Natural killer cell (primary cell): ENCODE results near the gene LCN1. TPM values are rescaled to one million over a fixed set of nuclear protein-coding genes. Genes with fewer than 3 reads are reported as not detected.
A peak's percentile ranks its signal among the peaks of the same experiment; 100 is the strongest.

Source experiments
- ATAC-seq, 3 donors: fragments of 150-1000 bp in 2 of 3; fragments of 200-7000 bp in 1 of 3; cut with Tn5 transposase; 1 replicate in 1 of 3; 2 replicates in 2 of 3; pipeline ENCODE4 v1.10.0; 2021; ENCODE audit warnings: mild to moderate bottlenecking in 2 of 3, moderate library complexity in 2 of 3
- DNase-seq, 2 donors: peaks; one replicate each; pipeline versions ENCODE4 v3.0.0 to v3.0.0-alpha.2; 2013 to 2021; ENCODE audit warnings: mixed read lengths in 1 of 2
- H3K27ac ChIP-seq: one replicate; pipeline ENCODE4 v1.5.1; 2013; ENCODE audit warnings: mild to moderate bottlenecking, low read length
- H3K27me3 ChIP-seq: one replicate; pipeline ENCODE4 v1.6.1; 2013; ENCODE audit warnings: low read length; ENCODE audit not compliant: control insufficient read depth, insufficient read depth
- H3K36me3 ChIP-seq: one replicate; pipeline ENCODE4 v1.6.1; 2013; ENCODE audit warnings: low read length; ENCODE audit not compliant: control insufficient read depth, insufficient read depth
- H3K4me1 ChIP-seq: one replicate; pipeline ENCODE4 v1.6.1; 2013; ENCODE audit warnings: low read length; ENCODE audit not compliant: control insufficient read depth, insufficient read depth
- H3K4me3 ChIP-seq: one replicate; pipeline ENCODE4 v1.5.1; 2013; ENCODE audit warnings: low read length
- H3K9me3 ChIP-seq: one replicate; pipeline ENCODE4 v1.6.1; 2013; ENCODE audit warnings: low read length; ENCODE audit not compliant: control insufficient read depth, insufficient read depth
- H3K27ac Mint-ChIP-seq, 2 donors: one replicate each; pipeline ENCODE4 v1.8.0; 2022; ENCODE audit warnings: mild to moderate bottlenecking in 2 of 2, mixed read lengths in 2 of 2, moderate library complexity in 1 of 2
- H3K27me3 Mint-ChIP-seq, 2 donors: one replicate each; pipeline ENCODE4 v1.8.0; 2022; ENCODE audit warnings: low read depth in 2 of 2, mixed read lengths in 2 of 2
- H3K36me3 Mint-ChIP-seq: one replicate; pipeline ENCODE4 v1.8.0; 2022; ENCODE audit warnings: mixed read lengths
- H3K4me1 Mint-ChIP-seq, 2 donors: one replicate each; pipeline ENCODE4 v1.8.0; 2022; ENCODE audit warnings: mixed read lengths in 2 of 2
- H3K4me3 Mint-ChIP-seq: one replicate; pipeline ENCODE4 v1.8.0; 2022; ENCODE audit warnings: mild to moderate bottlenecking, moderate library complexity, mixed read lengths
- H3K9me3 Mint-ChIP-seq, 2 donors: one replicate each; pipeline ENCODE4 v1.8.0; 2022; ENCODE audit warnings: mixed read lengths in 2 of 2
- CTCF ChIP-seq: fragments of 200-600 bp; IDR thresholded peaks from one replicate; pipeline ENCODE4 v1.8.0; 2022; ENCODE audit warnings: antibody characterized with exemption
- WGBS: methylation state at CpG from one replicate; pipeline ENCODE4 v1.1.7; 2013; ENCODE audit warnings: missing lambda C conversion rate; ENCODE audit not compliant: insufficient coverage; 5-methylcytosine and 5-hydroxymethylcytosine counted together
- intact Hi-C: fragments of 100-400 bp; cut with micrococcal nuclease; formaldehyde crosslinking; loops from one replicate; pipeline ENCODE4 v1.14.2; 2022
- total RNA-seq, 4 donors: library from RNA; stranded (reverse); fragments of 120-200 nt in 1 of 4; gene quantifications; one replicate each; pipeline versions ENCODE4 v1.2.3 to v1.2.4, GENCODE V29; 2013 to 2022

Gene LCN1
- total RNA-seq, 3 donors from 2014 or later (not counting 1 experiment from before 2014, with no cell fraction given), result not detected

- H3K9me3 ChIP-seq, result no peaks in the 10 kb centered on the region
- H3K27me3 Mint-ChIP-seq, result peaks cover 8 to 13% of the 10 kb centered on the region in 2 donors
- WGBS, result 16% methylated on average over 11 of the region's 12 CpGs
- H3K27ac Mint-ChIP-seq, result no peak overlapping the region
- H3K27ac ChIP-seq, result no peak overlapping the region
- peak in 1 of 3 donors; percentile 46 for ATAC-seq
- no peaks in the 10 kb centered on the region for H3K27me3 ChIP-seq
- no peak overlapping the region for H3K4me3 Mint-ChIP-seq
- TF ChIP-seq CTCF, result no peak
- H3K4me3 ChIP-seq, result no peak overlapping the region
- H3K9me3 Mint-ChIP-seq, result no peaks in the 10 kb centered on the region
- no peaks in the 10 kb centered on the region for H3K36me3 Mint-ChIP-seq
- H3K36me3 ChIP-seq, result no peaks in the 10 kb centered on the region
- DNase-seq, result peak in 1 of 2 donors; percentile 32
- H3K4me1 Mint-ChIP-seq, result peaks cover 5% of the 10 kb centered on the region in 2 donors
- H3K4me1 ChIP-seq, result peaks cover 5% of the 10 kb centered on the region
- intact Hi-C loops, result no loop called here
These were observed 46.3 kb upstream of the LCN1 start for GRCh38 chr9:135474915-135475314.

GRCh38 chr9:135476561-135477355 lies 44.5 kb upstream of the LCN1 start:
- Histone ChIP-seq H3K4me3 (no peak overlapping the region), H3K27me3 (no peaks in the 10 kb centered on the region), H3K36me3 (no peaks in the 10 kb centered on the region), H3K9me3 (no peaks in the 10 kb centered on the region), H3K27ac (no peak overlapping the region), H3K4me1 (peaks cover 20% of the 10 kb centered on the region)
- no peak overlapping the region for H3K4me3 Mint-ChIP-seq
- intact Hi-C loops, result no loop called here
- H3K4me1 Mint-ChIP-seq, result peaks cover 5 to 9% of the 10 kb centered on the region in 2 donors
- no peaks in the 10 kb centered on the region for H3K9me3 Mint-ChIP-seq
- WGBS, result 86% methylated on average over 10 of the region's 10 CpGs
- peaks cover 0 to 8% of the 10 kb centered on the region in 2 donors for H3K27me3 Mint-ChIP-seq
- ATAC-seq (no peak), DNase-seq (no peak)
- H3K27ac Mint-ChIP-seq, result no peak overlapping the region
- H3K36me3 Mint-ChIP-seq, result no peaks in the 10 kb centered on the region
- TF ChIP-seq CTCF, result no peak

GRCh38 chr9:135478191-135478590 lies 43.0 kb upstream of the LCN1 start:
- Histone ChIP-seq H3K27me3 (no peaks in the 10 kb centered on the region), H3K4me3 (no peak overlapping the region), H3K4me1 (peaks cover 23% of the 10 kb centered on the region), H3K9me3 (no peaks in the 10 kb centered on the region), H3K27ac (no peak overlapping the region), H3K36me3 (no peaks in the 10 kb centered on the region)
- H3K27me3 Mint-ChIP-seq, result peaks cover 0 to 8% of the 10 kb centered on the region in 2 donors
- H3K36me3 Mint-ChIP-seq, result no peaks in the 10 kb centered on the region
- intact Hi-C loops, result no loop called here
- no peak for TF ChIP-seq CTCF
- DNase-seq (no peak), ATAC-seq (no peak)
- H3K4me3 Mint-ChIP-seq, result peak overlapping the region; percentile 97
- peaks cover 5 to 9% of the 10 kb centered on the region in 2 donors for H3K4me1 Mint-ChIP-seq
- H3K9me3 Mint-ChIP-seq, result no peaks in the 10 kb centered on the region
- 92% methylated on average over 10 of the region's 10 CpGs for WGBS
- H3K27ac Mint-ChIP-seq, result peak overlapping the region in 1 of 2 donors; percentile 53
